ELF-1 (cell line): Measurements from ENCODE around the gene GRID2IP.
"Not testable (repeated sequence)": the region's sequence is repeated elsewhere in the genome, so short reads cannot be mapped to it uniquely, and the experiment has no call there.

Experiments used
- DNase-seq: peaks from one replicate; pipeline ENCODE4 v3.0.0-alpha.2; 2016; ENCODE audit warnings: low read depth, low spot score

The GRID2IP gene

DNA sequence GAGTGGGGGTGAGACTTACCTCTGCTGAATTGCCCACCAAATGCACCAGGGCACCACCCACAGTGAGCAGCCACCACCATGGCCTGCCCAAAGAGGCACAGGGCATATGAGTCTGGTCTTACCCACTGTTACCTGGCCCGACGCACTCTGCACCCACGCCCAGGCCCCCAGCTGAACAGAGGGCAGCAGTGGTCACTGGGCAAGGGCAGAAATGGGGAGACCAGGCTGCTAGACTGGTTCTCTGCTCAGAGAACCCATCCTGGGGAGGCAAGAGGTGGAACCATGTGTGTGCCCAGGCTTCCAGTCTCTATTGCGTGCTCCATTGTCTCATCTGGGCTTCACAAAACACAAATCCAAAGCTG is 64.1 kb downstream of the GRID2IP start:
- no peak for DNase-seq

DNA sequence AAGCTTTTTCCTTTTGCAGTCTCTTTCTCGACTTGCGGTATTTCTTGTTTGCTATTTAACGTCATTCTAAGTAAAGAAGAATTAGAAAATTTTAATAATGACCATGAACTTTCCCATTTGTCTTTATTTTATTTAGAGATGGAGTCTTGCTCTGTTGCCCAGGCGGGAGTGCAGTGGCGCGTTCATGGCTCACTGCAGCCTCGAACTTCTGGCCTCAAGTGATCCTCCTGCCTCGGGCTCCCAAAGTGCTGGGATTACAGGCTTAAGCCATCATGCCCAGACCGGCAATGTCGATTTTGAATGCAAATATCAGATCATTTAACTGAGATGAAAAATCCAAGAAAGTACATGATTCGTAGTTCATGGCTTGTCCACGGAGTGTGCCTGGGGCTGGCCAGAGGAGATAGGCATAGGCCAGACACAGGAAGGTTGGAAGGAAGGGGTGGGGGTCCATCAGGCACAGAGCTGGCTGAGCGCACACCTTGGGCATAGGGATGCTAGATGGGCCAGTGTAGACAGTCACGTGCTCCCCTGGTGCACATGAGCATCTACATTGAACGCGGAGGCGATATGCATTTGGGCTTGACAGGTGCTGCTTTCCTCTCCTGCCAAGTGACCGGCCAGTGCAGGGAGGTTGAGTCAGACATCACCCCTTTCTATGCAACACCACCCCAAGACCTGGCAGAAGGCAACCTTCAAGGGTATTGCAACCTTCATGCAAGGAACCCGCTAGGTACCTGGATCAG is 64.7 kb downstream of the GRID2IP start:
- DNase-seq: no peak

DNA sequence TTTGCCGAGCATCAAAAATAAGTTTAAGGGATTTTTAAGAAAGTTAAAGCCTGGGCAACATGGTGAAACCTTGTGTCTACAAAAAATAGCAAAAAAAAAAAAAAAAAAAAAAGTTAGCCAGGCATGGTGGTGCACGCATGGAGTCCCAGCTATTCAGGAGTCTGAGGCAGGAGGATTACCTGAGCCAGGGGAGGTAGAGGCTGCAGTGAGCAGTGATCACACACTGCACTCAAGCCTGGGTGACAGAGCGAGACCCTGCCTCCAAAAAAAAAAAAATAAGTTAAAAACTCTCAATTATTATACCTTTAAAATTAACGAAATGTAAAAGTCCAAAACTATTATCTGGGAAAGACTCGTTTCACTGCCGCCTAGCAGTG is 68.5 kb downstream of the GRID2IP start:
- no peak for DNase-seq

DNA sequence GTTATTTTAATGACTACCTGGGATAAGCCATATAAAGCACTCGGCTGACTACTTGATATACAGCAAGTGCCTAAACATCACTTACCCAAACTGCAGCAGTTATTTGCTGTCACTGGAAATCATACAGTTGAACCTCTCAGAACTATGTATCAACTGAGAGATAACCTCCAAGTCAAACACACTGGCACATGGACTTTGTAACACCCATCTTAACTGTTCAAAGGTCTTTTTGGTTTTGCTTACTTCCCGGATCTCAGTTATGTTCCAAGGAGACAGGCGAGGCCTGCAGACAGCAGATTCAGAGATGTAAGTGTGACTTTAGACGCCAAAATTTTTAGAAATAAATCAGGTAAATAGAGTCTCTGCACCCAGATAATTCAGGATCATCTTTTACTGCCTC is 69.0 kb downstream of the GRID2IP start:
- DNase-seq: no peak

DNA sequence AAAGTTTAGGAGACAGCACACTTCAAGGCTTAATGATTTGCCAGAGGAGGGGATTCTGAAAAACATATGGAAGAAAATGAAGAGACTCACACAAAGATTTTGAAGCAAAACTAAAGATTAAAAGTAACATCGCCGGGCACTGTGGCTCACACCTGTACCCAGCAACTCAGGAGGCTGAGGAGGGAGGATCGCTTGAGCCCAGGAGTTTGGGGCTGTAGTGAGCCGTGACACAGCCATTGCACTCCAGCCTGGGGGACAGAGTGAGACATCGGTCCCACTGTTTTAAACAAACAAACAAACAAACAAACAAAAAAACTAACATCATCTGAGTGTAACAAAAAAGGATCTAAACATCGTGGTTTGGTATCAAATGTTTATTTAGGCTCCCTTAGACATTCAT is 69.8 kb downstream of the GRID2IP start:
- no peak for DNase-seq

DNA sequence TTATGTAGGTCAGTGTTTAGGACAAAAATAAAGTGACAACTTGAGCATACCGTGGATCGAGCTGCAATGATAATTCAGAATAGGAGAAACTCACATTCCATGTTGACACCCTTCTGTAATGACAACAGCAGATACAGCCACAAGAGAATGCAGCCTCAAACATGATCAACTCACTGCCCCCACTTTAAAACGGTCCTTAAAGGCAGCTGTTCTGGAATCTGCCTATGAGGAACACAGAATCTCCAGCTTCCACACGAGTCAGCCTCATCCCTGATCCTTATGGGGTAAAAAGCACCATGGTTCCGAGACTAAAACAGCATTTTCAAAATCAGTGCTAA is 71.0 kb downstream of the GRID2IP start:
- no peak for DNase-seq

DNA sequence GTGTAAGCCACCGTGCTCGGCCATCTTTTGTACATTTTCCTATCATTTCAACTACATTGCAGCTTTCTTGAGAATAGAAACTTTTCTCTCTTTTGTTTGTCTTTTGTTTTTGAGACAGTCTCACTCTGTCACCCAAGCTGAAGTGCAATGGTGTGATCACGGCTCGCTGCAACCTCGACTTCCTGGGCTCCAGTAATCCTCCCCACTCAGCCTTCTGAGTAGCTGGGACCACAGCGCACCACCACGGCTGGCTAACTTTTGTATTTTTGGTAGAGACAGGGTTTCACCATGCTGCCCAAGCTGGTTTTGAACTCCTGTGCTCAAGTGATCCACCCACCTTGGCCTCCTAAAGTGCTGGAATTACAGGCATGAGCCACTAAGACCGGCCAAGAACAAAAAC is 72.2 kb downstream of the GRID2IP start:
- DNase-seq: no peak

DNA sequence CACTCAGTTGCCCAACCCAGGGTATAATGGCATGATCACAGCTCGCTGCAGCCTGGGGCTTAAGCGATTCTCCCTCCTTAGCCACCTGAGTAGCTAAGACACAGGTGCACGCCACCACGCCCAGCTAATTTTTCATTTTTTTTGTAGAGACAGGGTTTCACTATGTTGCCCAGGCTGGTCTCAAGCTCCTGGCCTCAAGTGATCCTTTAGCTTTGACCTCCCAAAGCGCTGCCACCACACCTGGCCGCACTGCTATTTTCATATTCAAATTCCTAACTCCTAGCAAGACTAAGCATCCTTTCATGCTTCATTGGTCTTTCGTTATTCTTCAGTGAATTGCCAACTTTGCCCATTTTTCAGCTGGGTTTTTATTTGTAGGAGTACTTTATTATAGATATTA is 73.1 kb downstream of the GRID2IP start:
- no peak for DNase-seq

DNA sequence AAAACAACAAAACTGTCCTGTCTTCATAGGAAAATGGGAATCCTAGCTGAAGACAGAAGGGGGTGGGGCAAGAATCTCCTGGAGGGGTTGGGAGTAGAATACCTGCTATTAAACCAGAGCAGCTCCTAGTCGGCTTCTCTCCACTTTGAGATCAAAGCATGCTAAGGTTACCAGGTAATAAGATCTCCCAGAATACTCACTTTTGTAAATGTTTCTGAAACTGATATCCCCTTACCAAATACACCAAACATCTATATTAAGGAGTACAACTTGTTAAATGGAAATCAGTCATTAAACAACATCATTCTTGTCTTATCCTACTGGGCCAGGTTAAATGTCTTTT is 74.0 kb downstream of the GRID2IP start:
- no peak for DNase-seq

DNA sequence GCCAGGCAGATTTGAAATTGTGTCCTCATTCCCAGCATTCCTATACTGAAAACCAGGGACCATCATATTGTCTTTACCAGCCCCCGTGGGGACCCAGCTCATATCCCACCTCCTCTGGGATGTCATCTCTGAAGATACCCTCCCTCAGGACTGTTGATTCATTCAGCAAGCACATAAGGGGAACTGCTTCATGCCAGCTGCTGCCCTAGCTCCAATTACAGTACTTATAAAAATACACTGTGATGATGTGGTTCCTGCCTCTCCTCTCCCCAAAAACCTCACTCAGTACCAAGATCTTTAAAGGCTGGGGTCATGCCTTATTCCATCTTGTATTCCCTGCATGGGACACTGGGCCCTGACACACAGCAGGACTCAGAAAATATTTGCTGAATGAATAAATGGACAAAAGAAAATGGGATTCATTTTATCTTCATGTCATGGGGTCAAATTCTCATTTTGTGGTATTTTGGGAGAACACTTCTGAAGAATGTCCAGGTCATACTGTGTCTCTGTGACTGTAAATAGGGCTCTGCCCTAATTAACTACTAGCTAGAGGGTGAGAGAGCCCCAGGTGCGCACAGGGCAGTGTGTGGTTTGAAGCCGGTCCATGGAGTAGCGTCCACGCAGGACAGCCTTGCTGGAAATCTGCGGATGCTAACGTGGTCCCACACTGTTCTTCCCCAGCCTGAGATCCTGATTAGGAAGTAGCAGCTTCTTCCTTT is 74.5 kb downstream of the GRID2IP start:
- DNase-seq: no peak

DNA sequence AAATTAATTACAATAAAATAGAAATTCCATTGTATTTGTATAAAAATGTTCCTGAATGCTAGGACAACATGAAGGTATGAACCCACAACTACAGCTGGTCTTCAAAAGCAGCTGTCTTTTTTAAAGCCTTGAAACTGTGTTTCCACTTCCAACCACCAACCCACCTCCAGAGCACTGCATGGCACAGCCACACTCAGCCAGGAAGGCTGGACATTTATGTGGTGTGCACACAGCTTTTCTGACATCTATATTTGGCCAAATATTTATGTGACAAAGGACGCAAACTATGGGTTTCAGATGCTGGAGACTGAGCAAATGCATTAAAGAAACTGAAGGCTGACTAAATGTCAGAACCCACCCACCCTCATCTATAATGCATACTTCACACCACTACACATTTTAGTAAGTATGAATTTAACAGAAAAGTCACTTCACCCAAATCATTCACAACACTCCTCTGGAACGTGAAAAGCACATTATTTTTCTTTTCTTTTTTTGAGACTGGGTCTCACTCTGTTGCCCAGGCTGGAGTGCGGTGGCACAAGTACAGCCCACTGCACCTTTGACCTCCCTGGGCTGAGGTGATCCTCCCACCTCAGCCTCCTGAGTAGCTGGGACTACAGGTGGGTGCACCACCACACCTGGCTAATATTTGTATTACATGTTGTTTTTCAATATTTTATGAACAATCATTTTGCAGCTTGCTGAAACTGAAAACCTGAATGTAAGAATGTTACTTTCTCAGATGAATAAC is 75.7 kb downstream of the GRID2IP start:
- DNase-seq: no peak

DNA sequence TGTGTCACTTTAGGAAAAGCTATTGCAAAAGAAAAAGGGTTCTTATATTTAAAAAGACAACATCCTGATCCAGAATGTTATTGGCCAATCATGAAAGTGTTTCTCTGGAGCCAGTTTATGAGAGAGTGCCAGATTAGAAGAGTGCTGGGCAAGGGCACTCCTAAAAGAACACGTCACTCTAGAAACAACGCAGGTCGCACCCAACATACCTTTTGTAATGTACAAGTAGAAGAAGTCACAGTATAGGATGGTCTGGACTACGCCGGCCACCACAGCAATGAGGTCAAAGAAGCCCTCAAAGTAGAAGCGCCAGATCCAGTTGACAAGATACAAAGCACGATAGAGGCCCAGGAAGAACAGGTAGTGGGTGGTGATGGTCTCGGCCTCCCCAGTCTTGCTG is 85.4 kb downstream of the GRID2IP start:
- DNase-seq: no peak

DNA sequence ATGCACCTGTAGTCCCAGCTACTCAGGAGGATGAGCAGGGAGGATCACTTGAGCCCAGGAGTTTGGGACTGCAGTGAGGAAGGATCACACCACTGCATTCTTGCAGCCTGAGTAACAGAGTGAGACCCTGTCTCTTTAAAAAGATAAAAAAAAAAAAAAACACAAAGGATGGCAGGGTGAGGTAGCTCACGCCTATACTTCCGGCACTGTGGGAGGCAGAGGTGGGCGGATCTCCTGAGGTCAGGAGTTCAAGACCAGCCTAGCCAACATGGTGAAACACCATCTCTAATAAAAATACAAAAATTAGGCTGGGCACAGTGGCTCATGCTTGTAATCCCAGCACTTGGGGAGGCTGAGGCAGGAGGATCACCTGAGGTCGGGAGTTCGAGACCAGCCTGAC is 87.7 kb downstream of the GRID2IP start:
- DNase-seq: not testable (repeated sequence)

DNA sequence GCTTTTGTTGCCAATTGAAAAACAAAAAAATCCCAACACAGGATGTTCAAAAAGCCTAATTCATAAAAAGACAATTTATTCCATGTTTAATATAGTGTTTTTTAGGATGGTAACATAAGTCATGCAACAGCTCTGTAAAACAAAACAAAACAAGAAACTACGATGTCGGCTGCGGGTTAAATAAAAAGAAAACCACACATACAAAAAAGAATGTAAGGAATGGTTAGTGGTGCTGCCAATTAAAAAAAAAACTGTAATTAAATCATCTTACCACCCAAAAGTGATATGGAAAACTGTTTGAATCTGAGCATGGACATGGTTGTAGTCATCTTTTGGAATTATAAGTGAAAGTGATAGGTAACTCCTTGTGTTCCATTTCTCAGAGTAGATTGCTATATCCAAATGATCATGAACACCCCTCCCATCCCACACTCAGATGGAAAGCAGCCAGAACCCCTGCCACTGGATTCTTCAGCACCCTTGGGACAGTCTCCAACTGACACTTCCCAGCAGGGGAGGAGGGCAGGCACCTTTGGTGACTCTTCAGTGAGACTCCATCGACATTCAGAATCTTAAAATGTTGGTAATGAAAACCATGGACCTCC is 89.2 kb downstream of the GRID2IP start:
- no peak for DNase-seq

DNA sequence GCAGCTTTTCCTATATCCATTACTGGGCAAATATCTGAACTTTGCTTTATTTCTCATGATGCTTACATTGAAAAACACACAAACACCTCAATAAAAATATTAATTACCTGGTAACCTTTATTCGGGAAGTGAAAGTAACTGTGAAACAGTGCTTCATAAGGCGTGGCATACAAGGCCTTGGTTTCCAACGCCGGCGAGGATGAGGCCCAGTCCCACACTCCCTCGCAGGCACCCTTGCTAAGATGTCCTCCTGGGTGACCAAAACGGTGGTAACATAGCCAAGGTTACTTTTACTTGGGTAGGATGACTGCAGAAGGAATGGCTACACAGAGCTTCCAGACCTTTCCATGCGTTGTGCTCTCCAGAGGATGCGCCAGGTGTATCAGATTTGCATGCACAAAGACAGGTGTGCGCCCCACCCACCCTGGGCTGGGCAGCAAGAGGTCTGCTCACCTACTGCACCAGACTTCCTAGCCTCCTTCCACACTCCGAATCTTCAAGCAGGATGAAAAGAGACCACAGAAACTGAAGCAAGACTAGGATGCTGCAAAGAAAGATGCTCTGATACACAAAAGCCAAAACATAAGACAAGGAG is 90.2 kb downstream of the GRID2IP start:
- no peak for DNase-seq

DNA sequence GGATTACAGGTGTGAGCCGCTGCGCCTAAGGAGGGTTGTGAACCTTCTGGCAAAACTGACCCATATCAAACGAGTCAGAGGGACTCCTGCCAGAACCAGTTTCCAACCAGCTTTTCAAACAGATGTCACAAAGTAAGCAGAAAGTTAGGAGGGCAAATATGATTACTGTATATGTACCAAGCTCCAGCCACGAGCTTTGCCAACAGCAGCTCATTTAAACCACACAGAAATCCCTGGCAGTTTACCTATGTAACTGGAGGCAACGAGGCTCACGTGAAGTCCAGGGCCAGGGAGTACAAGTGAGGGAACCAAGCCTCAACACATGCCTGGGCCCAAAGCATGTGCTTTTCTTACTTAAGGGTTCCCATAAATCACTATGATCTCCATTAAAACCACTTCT is 91.0 kb downstream of the GRID2IP start:
- DNase-seq: no peak

DNA sequence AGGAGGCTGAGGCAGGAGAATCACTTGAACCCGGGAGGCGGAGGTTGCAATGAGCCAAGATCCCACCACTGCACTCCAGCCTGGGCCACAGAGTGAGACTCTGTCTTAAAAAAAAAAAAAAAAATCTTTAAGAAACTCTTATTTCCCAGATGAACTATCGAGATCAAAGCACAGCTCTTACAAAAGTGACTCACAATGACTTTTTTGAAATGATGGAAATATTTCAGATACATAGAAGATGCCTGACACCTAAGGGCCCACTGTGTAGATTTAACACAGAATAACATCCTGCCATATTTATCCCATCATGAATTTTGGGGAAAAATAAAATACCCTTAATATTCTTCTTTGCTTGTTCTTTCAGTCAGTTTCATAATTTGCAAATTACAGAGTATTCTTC is 92.6 kb downstream of the GRID2IP start:
- DNase-seq: not testable (repeated sequence)

DNA sequence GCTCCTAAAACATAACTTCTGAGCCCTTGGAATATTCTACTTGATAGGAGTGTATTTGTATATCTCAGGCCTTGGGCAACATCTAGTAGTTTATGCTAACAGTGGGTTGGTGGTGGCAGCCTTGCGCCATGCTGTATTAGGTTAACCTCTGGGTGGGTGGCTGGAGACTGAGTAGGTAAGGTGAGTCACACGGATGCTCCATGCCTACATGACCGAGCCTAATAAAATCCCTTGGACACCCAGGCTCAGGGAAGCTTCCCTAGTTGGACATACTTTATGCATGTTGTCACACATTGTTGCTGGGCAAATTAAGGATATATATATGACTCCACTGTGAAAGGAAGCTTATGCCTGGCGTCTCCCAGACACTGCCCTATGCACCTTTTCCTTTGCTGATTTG is 97.5 kb downstream of the GRID2IP start:
- DNase-seq: no peak

DNA sequence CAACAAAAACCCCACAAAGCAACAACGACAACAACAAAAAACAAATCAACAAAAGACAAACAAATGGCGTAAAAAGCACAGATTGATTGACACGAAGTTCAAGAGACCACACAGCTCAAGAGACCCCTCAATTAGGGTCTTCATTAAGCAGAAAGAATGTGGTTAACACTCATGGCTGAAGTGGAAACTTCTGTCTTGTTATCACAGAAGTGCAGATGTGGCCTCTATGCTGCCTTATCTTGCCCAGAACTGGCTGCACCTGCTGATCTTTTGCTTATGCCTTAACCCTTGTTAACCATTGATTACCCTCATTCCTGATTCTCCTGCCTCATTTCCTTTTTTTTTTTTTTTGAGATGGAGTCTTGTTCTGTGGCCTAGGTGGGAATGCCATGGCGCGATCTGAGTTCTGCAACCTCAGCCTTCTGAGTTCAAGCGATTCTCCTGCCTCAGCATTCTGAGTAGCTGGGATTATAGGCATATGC is 100.0 kb downstream of the GRID2IP start:
- DNase-seq: no peak

DNA sequence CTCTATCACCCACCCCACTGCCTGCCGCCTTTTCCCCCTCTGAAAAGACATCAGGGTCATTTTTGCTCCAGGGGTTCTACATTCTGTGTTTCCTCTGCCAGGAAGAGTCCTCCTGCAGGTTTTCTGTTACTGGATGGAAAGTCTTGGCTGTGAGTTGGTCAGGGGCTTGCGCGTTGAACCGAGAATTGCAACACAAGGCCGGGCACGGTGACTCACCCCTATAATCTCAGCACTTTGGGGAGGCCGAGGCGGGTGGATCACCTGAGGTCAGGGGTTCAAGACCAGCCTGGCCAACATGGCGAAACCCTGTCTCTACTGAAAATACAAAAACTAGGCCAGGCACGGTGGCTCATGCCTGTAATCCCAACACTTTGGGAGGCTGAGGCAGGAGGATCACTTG is 100.7 kb downstream of the GRID2IP start:
- DNase-seq: not testable (repeated sequence)

DNA sequence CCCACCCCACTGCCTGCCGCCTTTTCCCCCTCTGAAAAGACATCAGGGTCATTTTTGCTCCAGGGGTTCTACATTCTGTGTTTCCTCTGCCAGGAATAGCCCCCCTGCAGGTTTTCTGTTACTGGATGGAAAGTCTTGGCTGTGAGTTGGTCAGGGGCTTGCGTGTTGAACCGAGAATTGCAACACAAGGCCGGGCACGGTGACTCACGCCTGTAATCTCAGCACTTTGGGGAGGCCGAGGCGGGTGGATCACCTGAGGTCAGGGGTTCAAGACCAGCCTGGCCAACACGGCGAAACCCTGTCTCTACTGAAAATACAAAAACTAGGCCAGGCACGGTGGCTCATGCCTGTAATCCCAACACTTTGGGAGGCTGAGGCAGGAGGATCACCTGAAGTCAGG is 101.4 kb downstream of the GRID2IP start:
- DNase-seq: not testable (repeated sequence)

DNA sequence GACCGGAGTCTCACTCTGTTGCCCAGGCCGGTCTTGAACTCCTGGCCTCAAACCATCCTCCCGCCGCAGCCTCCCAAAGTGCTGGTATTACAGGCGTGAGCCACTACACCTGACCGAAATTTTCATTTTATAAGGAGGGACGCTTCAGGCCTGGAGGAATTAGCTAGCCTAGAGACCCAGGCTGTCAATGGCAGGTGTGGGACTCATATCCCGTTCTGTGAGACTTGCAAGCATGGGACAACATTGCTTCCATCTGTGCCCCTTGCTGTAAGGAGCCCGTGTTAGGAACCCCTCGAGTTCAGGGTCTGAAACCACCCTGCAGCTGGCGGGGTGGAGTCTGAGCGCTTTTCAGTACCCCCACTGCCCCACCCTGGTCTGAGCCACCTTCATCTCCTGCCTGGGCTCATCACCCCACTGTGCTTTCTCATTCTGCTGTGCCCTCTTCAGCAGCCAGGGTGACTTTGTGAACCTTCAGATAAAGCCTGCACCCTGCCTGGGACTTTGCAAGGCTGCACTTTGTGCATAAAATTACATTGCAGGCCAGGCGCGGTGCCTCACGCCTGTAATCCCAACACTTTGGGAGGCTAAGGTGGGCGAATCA is 102.2 kb downstream of the GRID2IP start:
- DNase-seq: no peak
